Parathyroid adenoma (tissue), 2 donors: ENCODE results near the gene RAC3.

Source experiments
- H2AFZ ChIP-seq: fragments of 300-600 bp; sonication (generic); one replicate; pipeline ENCODE4 v1.7.0; 2017; ENCODE audit warnings: antibody characterized with exemption, mild to moderate bottlenecking
- H3K27ac ChIP-seq: fragments of 300-600 bp; sonication (generic); one replicate; pipeline ENCODE4 v1.7.0; 2017
- H3K27me3 ChIP-seq: fragments of 300-600 bp; sonication (generic); one replicate; pipeline ENCODE4 v1.7.0; 2017; ENCODE audit warnings: low read length; ENCODE audit not compliant: control insufficient read depth, insufficient read depth
- H3K36me3 ChIP-seq: fragments of 300-600 bp; sonication (generic); one replicate; pipeline ENCODE4 v1.7.0; 2017; ENCODE audit warnings: low read length; ENCODE audit not compliant: control insufficient read depth, insufficient read depth
- H3K4me1 ChIP-seq: fragments of 300-600 bp; sonication (generic); one replicate; pipeline ENCODE4 v1.7.0; 2017; ENCODE audit warnings: control low read depth
- H3K4me2 ChIP-seq: fragments of 300-600 bp; sonication (generic); one replicate; pipeline ENCODE4 v1.7.0; 2017; ENCODE audit warnings: low read length
- H3K4me3 ChIP-seq: fragments of 300-600 bp; sonication (generic); one replicate; pipeline ENCODE4 v1.7.0; 2017; ENCODE audit warnings: low read depth, low read length
- H3K79me2 ChIP-seq: fragments of 300-600 bp; sonication (generic); one replicate; pipeline ENCODE4 v1.7.0; 2017; ENCODE audit warnings: control low read depth
- H3K9ac ChIP-seq: fragments of 300-600 bp; sonication (generic); one replicate; pipeline ENCODE4 v1.7.0; 2017; ENCODE audit warnings: mild to moderate bottlenecking
- H3K9me3 ChIP-seq: fragments of 300-600 bp; sonication (generic); one replicate; pipeline ENCODE4 v1.7.0; 2017; ENCODE audit warnings: low read length; ENCODE audit not compliant: control insufficient read depth
- CTCF ChIP-seq: fragments of 300-600 bp; sonication (generic); IDR thresholded peaks from one replicate; pipeline ENCODE4 v1.7.0; 2017; ENCODE audit warnings: antibody characterized with exemption, mild to moderate bottlenecking
- donor health status: primary hyperparathyroidism.

RAC3 gene

GRCh38 chr17:81996232-81996756 lies 35.2 kb upstream of the RAC3 start:
- H3K4me1 ChIP-seq, result peaks cover 19% of the 10 kb centered on the region
- H3K27me3 ChIP-seq, result no peaks in the 10 kb centered on the region
- no peaks in the 10 kb centered on the region for H3K36me3 ChIP-seq
- no peak overlapping the region for H2AFZ ChIP-seq
- peaks cover 33% of the 10 kb centered on the region for H3K79me2 ChIP-seq
- H3K9ac ChIP-seq, result no peak overlapping the region
- H3K4me3 ChIP-seq, result no peak overlapping the region
- no peak overlapping the region for H3K27ac ChIP-seq
- H3K9me3 ChIP-seq, result no peaks in the 10 kb centered on the region
- no peak overlapping the region for H3K4me2 ChIP-seq
- no peak for TF ChIP-seq CTCF

GRCh38 chr17:81996757-81997441 lies 34.6 kb upstream of the RAC3 start:
- H3K9me3 ChIP-seq, result no peaks in the 10 kb centered on the region
- no peak overlapping the region for H3K4me2 ChIP-seq
- no peak overlapping the region for H2AFZ ChIP-seq
- no peaks in the 10 kb centered on the region for H3K36me3 ChIP-seq
- no peak overlapping the region for H3K9ac ChIP-seq
- H3K27me3 ChIP-seq, result no peaks in the 10 kb centered on the region
- peaks cover 14% of the 10 kb centered on the region for H3K4me1 ChIP-seq
- no peak overlapping the region for H3K4me3 ChIP-seq
- TF ChIP-seq CTCF, result no peak
- H3K27ac ChIP-seq, result no peak overlapping the region
- peaks cover 33% of the 10 kb centered on the region for H3K79me2 ChIP-seq

- no peak overlapping the region for H2AFZ ChIP-seq
- H3K27me3 ChIP-seq, result no peaks in the 10 kb centered on the region
- TF ChIP-seq CTCF, result no peak
- H3K79me2 ChIP-seq, result peaks cover 29% of the 10 kb centered on the region
- no peak overlapping the region for H3K4me2 ChIP-seq
- H3K4me3 ChIP-seq, result no peak overlapping the region
- peaks cover 2% of the 10 kb centered on the region for H3K4me1 ChIP-seq
- no peak overlapping the region for H3K27ac ChIP-seq
- no peaks in the 10 kb centered on the region for H3K36me3 ChIP-seq
- no peak overlapping the region for H3K9ac ChIP-seq
- no peaks in the 10 kb centered on the region for H3K9me3 ChIP-seq
Observed at GRCh38 chr17:81998212-81998611, 33.3 kb upstream of the RAC3 start.

- Histone ChIP-seq H3K27ac (no peak overlapping the region), H3K4me2 (no peak overlapping the region), H3K79me2 (peaks cover 26% of the 10 kb centered on the region), H3K4me1 (peaks cover 1% of the 10 kb centered on the region), H2AFZ (no peak overlapping the region), H3K9me3 (no peaks in the 10 kb centered on the region), H3K36me3 (no peaks in the 10 kb centered on the region), H3K27me3 (no peaks in the 10 kb centered on the region), H3K4me3 (no peak overlapping the region), H3K9ac (no peak overlapping the region)
- no peak for TF ChIP-seq CTCF
Observed at GRCh38 chr17:81998691-81999438, 32.6 kb upstream of the RAC3 start.
